HG03469 (cell line): ENCODE data around the gene C4B.
"Not testable (repeated sequence)": the region's sequence is repeated elsewhere in the genome, so short reads cannot be mapped to it uniquely, and the experiment has no call there.

Experiments
- ATAC-seq: cut with Tn5 transposase; IDR thresholded peaks from one replicate; pipeline ENCODE4 v1.9.1; 2021; ENCODE audit warnings: mild to moderate bottlenecking, moderate library complexity, moderate number of reproducible peaks; ENCODE audit not compliant: unreplicated experiment

C4B gene

DNA sequence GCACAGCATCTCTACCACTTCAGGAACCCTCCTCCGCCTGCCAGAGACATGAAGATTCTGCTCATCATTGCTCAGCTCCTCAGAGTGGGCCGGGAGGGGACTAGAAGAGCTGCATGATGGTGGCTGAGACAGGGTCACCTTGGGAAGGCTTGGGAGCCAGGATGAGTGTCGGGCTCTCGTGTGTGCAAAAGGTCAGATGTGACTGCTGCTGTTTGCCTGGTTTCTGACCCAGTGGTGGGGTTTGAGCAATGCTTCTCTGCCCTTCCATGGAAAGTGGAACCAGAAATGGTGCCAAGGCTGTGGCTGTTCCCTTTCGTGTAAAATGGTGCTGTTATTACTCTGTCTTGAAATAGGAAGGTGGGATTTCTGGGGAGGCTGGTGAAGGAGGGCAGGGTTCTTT, 33.6 kb upstream of the C4B start:
- not testable (repeated sequence) for ATAC-seq

DNA sequence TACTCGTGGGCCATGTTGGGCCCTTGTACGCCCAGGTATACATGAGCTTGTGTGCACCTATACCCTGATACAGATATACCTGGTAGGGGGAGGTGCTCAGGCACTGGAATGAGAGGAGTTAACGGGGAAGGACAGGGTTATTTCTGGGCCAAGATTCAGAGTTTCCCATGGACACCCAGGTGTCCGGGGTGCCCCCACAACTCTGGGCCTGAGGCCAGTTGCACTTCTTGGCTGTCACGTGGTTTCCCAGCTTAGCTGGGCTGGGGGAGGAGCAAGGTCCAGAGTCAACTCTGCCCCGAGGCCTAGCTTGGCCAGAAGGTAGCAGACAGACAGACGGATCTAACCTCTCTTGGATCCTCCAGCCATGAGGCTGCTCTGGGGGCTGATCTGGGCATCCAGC, 32.9 kb upstream of the C4B start, which contains the start of gene C4A:
C4A (plus strand) TSS at position 314 of the 400 bp plus-strand sequence; CDS start at position 365, 51 bp downstream.
- not testable (repeated sequence) for ATAC-seq

DNA sequence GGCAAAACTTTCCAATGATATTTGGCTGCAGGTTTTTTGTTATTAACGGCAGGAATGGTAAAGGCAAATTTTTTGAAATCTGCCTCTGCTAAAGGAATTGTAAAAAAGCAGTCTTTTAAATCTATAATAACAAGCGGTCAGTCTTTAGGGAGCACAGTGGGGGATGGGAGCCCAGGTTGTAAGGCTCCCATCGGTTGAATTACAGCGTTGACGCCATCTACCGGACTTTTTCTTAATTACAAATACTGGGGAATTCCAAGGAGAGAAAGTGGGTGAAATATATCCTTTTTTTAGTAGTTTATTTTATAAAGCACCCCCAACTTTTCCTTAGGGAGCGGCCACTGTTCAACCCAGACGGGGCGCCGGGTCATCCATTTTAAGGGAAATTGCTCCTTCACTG, 25.2 kb upstream of the C4B start:
- not testable (repeated sequence) for ATAC-seq

DNA sequence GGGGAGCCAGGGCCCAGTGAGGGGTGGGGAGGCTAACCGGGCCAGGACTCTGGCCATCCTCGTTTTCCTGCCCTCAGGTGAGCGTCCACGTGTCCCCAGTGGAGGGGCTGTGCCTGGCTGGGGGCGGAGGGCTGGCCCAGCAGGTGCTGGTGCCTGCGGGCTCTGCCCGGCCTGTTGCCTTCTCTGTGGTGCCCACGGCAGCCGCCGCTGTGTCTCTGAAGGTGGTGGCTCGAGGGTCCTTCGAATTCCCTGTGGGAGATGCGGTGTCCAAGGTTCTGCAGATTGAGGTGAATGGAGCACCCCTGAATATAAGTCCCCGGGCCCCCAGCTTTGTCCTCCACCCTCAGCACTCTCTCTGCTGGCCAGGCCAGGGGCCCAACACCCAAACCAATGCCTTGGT, 20.2 kb upstream of the C4B start:
- not testable (repeated sequence) for ATAC-seq

DNA sequence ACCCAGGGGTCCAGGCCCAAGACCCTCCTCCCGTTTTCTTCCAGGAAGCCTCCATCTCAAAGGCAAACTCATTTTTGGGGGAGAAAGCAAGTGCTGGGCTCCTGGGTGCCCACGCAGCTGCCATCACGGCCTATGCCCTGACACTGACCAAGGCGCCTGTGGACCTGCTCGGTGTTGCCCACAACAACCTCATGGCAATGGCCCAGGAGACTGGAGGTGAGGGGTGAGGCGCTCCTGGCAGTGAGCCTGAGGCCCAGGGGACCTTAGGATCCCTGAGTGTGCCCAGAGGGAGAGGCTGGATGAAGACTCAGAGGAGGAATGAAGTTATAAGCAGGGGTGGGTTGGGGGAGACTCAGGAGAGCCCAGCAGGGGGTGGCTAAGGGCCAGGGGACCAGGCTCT, 18.2 kb upstream of the C4B start:
- not testable (repeated sequence) for ATAC-seq

DNA sequence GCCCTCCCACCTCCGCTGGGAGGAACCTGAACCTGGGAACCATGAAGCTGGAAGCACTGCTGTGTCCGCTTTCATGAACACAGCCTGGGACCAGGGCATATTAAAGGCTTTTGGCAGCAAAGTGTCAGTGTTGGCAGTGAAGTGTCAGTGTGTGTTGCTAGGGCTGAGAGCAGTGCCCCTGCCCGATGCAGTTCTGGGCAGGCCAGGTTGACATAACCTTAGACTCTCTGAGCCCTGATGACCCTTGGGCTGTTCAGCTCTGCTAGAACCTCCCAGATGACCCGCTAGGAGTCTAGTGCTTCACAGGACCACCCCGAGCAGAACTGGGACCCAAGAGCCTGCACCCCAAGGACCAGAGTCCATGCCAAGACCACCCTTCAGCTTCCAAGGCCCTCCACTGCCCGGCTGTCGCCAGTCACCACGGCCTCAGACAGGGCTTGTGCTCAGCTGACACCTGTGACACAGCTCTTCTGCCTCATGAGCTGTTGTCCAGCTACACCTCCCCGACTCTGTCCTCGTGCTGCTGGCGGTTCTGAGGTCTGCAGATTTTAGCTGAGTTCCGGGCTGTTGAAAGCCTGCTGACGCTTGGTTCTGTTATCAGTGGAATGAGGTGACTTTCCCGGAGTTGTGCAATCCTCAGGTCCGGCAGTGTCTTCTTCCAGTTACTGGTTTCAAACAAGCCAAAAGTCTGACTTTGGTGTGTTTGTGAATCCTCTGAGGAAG, 11.9 kb upstream of the C4B start:
- not testable (repeated sequence) for ATAC-seq

DNA sequence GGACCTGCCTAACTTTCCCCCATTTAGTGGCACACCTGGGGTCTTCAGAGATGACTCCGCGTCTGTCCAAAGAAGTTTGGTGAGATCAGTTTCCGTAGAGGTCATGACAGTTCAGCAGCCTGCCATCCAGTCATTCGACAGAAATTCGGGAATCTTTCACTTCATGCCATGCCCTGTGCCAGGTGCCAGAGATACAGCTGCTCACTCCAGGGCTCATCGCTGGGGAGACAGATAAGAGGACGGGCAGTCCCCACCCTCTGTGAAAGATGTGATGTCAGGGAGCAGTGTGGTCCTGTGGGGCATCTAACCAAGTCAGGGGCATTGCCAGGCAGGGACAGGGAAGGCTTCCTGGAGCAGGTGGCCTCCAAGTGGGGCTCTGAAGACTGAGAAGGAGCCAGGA, 11.3 kb upstream of the C4B start:
- ATAC-seq: not testable (repeated sequence)

DNA sequence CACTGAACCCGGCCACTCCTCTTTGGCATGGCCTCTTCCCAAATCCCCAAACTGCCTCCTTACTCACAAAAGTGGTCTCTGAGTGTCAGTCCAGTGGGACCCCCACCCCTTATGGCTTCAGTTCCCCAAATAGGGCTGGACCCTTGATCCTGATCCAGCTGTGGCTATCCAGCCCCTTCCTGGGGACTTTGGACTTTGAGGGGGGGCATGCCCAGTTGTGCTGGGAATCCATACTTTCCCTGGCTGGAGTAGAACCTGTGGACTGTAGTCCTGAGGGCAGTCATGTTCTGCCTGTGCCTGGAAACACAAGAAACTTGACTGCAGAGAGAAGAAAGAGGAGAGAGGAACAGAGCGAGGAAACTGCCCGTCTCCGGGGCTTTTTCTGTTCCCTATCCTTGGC, 10.2 kb upstream of the C4B start:
- ATAC-seq: not testable (repeated sequence)

DNA sequence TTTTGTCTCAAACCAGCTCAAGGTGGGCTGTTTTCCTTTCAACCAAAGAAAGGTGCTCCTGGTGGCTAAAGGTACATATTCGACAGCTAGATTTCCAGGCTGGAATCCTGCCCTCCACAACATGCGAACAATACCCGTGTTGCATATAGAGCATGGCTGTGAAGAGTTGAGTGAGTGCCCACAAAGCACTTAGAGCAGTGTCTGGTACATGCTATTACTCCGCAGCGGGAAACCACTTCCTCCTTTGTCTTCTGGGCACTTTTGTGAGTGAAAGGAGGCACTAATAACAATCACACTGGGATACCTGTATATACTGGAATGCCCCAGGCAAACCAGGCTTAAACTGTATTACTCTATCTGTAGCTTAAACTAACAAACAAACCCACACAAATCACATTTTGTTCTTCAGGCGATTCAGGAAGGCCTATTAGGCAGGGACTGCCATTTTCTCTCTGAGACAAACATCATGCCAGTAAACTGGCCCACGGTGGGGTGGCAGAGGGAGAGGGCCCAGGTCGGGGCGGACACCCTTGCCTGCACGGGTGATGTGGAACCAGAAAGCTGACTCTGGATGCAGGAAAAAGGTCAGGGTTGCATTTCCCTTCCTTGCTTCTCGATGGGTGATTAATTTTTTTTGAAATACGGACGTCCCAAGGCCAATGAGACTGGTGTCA, 9.6 kb upstream of the C4B start:
- ATAC-seq: not testable (repeated sequence)

DNA sequence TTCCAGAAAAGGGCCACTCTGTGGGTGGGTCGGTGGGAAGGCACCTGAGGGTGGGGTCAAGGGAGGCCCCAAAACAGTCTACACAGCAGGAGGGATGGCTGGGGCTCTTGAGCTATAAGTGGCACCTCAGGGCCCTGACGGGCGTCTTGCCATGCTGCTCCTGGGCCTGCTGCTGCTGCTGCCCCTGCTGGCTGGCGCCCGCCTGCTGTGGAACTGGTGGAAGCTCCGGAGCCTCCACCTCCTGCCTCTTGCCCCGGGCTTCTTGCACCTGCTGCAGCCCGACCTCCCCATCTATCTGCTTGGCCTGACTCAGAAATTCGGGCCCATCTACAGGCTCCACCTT, 9.1 kb upstream of the C4B start:
- not testable (repeated sequence) for ATAC-seq

DNA sequence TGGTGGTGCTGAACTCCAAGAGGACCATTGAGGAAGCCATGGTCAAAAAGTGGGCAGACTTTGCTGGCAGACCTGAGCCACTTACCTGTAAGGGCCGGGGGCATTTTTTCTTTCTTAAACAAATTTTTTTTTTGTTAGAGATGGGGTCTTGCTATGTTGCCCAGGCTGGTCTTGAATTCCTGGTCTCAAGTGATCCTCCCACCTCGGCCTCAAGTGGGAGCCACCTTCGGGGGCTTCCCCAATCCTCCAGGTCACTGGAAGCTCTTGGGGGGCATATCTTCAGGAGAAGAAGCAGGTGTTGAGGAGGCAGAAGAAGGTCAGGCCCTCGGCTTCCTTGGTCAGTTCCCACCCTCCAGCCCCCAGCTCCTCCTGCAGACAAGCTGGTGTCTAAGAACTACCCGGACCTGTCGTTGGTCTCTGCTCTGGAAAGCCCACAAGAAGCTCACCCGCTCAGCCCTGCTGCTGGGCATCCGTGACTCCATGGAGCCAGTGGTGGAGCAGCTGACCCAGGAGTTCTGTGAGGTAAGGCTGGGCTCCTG, 8.5 kb upstream of the C4B start:
- not testable (repeated sequence) for ATAC-seq

DNA sequence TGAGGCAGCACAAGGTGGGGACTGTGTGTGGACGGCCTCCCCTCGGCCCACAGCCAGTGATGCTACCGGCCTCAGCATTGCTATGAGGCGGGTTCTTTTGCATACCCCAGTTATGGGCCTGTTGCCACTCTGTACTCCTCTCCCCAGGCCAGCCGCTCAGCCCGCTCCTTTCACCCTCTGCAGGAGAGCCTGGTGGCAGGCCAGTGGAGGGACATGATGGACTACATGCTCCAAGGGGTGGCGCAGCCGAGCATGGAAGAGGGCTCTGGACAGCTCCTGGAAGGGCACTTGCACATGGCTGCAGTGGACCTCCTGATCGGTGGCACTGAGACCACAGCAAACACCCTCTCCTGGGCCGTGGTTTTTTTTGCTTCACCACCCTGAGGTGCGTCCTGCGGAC, 7.5 kb upstream of the C4B start:
- ATAC-seq: not testable (repeated sequence)

DNA sequence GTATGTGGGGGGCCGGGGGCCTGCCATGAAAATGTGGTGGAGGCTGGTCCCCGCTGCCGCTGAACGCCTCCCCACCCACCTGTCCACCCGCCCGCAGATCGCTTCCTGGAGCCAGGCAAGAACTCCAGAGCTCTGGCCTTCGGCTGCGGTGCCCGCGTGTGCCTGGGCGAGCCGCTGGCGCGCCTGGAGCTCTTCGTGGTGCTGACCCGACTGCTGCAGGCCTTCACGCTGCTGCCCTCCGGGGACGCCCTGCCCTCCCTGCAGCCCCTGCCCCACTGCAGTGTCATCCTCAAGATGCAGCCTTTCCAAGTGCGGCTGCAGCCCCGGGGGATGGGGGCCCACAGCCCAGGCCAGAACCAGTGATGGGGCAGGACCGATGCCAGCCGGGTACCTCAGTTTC, 6.6 kb upstream of the C4B start:
- not testable (repeated sequence) for ATAC-seq

DNA sequence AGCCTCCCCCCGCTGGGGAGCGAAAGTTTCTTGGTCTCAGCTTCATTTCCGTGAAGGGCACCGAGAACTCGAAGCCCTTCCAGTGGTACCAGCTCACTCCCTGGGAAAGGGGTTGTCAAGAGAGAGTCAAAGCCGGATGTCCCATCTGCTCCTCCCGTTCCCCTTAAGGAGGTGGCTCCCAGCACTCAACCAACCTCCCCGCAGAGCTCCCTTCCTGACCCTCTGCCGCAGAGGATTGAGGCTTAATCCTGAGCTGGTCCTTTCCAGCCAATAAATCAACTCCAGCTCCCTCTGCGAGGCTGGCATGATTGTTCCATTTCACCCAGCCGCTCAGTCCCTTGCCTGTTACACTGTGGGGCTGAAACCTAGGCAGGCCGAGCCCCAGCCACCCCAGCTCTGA, 6.0 kb upstream of the C4B start:
- not testable (repeated sequence) for ATAC-seq

DNA sequence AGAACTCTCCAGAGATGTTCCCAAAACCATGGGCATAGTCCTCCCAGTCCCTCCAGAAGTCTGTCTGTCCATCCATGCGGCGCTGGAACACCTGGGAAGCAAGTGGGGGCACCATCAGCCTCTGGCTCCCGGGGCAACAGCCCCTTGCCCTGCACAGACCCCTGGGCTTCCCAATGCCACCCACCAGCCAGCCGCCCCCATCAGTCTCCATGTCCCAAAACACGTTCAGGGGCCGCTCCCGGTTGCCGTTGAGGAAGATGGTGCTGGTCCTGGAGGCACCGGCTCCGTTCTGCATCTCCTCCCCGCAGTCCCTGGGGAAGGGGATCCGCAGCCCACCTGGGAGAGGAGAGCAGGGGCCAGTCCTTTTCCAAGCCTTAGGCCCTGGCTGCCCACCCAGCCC, 5.1 kb upstream of the C4B start:
- ATAC-seq: not testable (repeated sequence)

DNA sequence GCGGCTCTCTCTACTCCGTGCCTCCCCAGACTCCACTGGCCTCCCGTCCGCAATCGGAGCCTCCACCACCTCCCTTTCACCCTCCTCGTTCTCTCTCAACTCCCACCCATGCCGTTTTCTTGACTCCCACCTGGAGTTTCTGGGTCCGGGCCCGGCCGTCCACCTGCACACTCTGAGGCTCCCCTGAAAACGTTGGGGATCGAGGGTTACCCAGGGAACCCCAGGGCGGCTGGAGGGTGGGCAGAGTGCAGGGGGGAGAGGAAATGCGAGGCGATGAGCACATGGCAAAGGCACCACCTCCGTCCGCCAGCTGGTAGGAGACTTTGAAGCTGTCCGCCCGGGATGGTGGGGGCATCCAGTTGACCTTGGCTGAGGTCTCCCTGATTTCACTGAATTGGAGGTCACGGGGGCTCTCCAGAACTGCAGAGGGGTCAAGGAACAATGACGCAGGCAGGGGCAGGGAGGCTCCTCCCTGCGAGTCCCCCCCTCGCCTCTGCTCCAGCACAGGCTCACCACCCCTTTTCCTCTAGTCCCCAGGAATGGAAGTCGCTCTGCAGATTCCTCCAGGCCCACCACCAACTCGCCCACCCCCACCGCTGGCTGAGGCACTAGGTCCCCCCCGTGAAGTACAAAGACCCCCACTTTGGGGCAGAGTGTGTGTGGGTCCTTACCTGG, 3.6 kb upstream of the C4B start:
- not testable (repeated sequence) for ATAC-seq

DNA sequence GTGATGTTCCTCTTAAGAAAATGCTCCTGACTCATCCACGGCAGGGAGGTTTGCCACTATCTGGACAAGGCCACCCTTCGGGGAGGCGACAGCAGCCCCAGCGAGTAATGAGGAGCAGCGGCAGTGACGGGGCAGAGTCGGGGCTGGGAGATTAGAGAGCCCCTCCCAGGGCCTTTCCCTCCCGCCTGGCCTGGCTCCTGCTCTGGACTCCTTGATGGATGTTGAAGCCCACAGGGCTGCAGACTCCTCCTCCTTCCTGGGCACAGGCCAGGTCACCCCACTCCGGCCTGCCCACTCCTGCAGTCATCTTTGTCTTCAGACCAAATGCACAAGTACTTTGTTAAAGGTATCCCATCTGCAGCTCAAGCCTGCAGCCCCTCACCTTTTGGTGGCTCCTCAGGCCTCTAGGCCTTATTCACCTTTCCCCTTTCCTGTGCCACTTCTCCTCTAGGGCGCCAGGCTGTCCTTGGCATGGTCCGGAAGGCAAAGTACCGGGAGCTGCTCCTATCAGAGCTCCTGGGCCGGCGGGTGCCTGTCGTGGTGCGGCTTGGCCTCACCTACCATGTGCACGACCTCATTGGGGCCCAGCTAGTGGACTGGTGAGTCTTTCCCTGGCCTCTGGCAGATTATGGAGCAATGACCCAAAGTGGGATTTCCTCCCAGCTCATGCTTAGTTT, 1.5 kb upstream of the C4B start:
- ATAC-seq: not testable (repeated sequence)

DNA sequence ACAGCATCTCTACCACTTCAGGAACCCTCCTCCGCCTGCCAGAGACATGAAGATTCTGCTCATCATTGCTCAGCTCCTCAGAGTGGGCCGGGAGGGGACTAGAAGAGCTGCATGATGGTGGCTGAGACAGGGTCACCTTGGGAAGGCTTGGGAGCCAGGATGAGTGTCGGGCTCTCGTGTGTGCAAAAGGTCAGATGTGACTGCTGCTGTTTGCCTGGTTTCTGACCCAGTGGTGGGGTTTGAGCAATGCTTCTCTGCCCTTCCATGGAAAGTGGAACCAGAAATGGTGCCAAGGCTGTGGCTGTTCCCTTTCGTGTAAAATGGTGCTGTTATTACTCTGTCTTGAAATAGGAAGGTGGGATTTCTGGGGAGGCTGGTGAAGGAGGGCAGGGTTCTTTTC, 857 bp upstream of the C4B start:
- not testable (repeated sequence) for ATAC-seq

DNA sequence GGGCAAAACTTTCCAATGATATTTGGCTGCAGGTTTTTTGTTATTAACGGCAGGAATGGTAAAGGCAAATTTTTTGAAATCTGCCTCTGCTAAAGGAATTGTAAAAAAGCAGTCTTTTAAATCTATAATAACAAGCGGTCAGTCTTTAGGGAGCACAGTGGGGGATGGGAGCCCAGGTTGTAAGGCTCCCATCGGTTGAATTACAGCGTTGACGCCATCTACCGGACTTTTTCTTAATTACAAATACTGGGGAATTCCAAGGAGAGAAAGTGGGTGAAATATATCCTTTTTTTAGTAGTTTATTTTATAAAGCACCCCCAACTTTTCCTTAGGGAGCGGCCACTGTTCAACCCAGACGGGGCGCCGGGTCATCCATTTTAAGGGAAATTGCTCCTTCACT, 7.5 kb downstream of the C4B start:
- ATAC-seq: not testable (repeated sequence)

DNA sequence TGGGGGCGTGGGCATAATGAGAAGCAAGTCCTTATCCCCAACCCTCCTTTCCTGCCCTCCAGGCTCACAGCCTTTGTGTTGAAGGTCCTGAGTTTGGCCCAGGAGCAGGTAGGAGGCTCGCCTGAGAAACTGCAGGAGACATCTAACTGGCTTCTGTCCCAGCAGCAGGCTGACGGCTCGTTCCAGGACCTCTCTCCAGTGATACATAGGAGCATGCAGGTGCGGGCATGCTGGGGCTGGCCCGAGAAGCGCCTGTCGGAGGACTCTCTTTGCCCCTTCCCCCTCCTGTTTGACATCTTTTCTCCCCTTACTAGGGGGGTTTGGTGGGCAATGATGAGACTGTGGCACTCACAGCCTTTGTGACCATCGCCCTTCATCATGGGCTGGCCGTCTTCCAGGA, 14.0 kb downstream of the C4B start:
- not testable (repeated sequence) for ATAC-seq

DNA sequence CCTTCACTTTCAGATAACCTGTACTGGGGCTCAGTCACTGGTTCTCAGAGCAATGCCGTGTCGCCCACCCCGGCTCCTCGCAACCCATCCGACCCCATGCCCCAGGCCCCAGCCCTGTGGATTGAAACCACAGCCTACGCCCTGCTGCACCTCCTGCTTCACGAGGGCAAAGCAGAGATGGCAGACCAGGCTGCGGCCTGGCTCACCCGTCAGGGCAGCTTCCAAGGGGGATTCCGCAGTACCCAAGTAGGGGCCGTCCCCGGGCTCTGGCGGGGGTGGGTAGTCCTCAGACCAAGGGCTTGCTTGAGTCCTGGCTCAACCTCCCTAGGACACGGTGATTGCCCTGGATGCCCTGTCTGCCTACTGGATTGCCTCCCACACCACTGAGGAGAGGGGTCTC, 15.0 kb downstream of the C4B start:
- ATAC-seq: not testable (repeated sequence)
